GM18498 (cell line): Measurements from ENCODE around the gene PSMB7.

Experiments
- ATAC-seq: cut with Tn5 transposase; IDR thresholded peaks from one replicate; pipeline ENCODE4 v1.9.1; 2021; ENCODE audit warnings: mild to moderate bottlenecking, moderate library complexity; ENCODE audit not compliant: unreplicated experiment

Gene PSMB7

GRCh38 chr9:124384846-124385245 is 30.4 kb downstream of the PSMB7 start:
- ATAC-seq = no peak

DNA sequence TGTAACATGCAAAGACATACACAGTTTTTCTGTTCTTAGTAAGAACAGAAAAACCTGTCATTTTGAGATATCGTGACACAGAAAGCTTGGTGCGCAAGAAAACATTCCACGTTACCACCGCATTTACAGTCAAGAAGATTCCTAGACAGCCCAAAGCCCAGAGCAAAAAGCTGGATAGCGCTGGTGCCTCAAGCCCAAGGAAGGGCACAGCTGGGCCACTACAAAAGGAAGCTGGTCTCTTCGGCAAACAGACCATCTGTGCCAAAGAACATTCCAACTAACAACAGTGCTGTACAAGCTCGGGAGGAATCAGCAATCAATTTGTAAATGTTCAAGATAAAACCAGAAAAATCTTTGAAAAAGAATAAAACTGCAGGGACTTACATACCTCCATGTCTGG is 31.0 kb downstream of the PSMB7 start:
- ATAC-seq = no peak

DNA sequence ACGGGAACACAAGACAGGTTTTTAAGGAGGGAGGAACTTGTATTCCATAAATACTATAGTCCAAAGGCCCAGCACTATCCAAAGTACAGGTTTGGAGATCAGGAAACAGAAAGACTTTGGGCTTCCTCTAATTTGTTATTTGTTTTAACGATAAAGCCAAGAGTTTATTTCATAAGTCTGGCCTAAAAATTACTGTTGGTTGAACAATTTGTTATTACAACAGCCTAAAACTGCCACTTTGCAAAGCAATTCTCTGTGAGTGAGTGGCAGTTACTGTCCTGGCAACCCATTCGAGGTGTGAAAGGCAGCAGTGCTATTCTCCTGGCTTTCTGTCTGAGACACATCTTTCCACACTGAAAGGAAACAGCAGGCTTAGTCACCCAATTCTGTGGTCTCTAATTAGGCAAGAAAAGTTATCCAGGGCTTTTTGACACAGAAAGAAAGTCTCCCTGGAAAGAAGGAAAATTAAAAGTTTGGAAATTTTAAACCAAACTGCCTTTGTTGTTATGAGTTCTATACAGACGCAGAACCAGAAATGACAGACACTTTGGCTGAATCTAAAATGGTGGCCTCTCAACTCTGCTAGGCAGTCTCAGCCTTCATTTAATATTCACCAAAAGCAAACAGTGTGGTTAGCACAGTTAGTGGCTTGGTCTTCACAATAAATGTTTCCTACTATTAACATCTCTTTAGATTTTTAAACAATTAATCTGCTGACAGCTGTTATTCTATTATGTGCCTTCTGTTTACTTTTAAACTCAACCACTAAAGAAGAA is 33.9 kb downstream of the PSMB7 start:
- ATAC-seq = no peak

DNA sequence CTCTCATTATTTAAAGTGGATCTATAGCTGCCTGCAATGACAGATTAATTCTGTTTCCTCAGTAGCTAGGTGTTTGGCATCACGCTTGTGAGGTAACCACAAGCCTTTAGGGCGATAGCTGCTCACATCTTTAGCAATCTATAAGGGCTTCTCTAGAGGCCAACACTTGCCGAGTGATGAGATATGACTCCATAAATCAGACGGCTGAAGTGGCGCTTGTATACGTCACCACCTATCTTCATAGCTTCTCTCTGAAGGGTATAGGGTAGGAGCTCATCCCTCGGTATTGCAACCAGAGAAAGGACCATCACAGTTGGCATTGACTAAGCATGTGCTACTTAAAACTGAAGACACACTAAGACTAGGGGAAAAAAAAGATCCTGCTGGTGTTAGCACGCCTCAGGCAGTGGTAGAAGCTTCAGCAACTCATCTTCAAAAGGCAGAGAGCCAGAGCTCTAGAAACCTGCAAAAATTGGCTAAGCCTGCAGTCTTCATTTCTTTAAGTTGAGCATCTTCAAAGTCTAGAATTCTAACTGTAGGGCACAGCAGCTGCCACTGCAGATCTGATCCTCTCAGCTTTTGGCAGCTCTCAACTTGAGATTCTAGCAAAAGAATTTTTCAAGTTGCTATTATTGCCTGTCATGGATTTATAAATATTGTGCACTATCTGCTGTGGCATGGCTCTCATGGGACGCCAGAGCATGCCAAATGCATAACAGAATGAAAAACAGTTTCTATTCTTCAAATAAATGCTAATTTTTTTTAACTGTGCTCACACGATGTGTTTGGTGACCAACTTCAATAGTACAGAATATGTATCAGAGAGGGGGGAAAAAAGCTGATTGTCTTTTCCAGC is 37.5 kb downstream of the PSMB7 start:
- ATAC-seq = no peak

- no peak for ATAC-seq
Observed at GRCh38 chr9:124376329-124376728, 38.9 kb downstream of the PSMB7 start.

- no peak for ATAC-seq
Observed at GRCh38 chr9:124375726-124376125, 39.5 kb downstream of the PSMB7 start.

DNA sequence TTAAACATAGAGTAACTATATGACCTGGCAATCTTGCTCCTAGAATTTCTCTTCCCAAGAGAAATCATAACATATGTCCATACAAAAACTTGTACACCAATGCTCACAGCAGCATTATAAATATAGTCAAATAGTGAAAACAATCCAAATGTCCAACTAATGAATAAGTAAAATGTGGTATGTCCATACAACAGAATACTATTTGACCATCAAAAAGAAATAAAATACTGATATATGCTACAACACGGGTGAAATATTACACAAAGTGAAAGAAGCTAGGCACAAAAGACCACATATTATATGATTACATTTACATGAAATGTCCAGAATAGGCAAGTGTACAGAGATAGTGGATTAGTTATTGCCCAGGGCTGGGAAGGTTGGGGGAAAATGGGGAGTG is 41.4 kb downstream of the PSMB7 start:
- no peak for ATAC-seq

- no peak for ATAC-seq
Observed at GRCh38 chr9:124373386-124373785, 41.9 kb downstream of the PSMB7 start.

DNA sequence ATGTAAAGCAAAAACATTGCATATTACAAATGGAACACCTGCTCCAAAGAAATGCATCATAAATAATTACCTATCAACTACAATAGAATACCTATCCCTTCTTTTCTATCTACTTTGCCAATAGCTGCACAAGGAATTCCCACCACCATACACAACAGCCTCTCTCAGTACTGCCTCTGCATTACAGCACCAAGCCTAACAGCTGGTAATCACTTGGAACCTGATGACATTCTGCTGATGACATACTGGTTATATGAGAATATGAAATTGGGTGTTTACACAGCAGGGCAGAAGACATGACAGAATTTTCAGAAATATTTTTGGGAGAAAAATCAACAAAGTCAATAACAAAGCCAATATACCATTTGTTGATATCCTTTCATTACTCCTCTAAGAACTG is 43.2 kb downstream of the PSMB7 start:
- no peak for ATAC-seq

GRCh38 chr9:124370896-124371582 is 44.2 kb downstream of the PSMB7 start:
- no peak for ATAC-seq

GRCh38 chr9:124369231-124369797 is 45.9 kb downstream of the PSMB7 start:
- ATAC-seq = no peak

GRCh38 chr9:124368692-124369091 is 46.5 kb downstream of the PSMB7 start:
- ATAC-seq = no peak

- ATAC-seq = no peak
Observed at GRCh38 chr9:124366476-124367220, 48.6 kb downstream of the PSMB7 start.

- no peak for ATAC-seq
Observed at GRCh38 chr9:124365036-124365435, 50.2 kb downstream of the PSMB7 start.

GRCh38 chr9:124364141-124364540 is 51.1 kb downstream of the PSMB7 start:
- no peak for ATAC-seq

DNA sequence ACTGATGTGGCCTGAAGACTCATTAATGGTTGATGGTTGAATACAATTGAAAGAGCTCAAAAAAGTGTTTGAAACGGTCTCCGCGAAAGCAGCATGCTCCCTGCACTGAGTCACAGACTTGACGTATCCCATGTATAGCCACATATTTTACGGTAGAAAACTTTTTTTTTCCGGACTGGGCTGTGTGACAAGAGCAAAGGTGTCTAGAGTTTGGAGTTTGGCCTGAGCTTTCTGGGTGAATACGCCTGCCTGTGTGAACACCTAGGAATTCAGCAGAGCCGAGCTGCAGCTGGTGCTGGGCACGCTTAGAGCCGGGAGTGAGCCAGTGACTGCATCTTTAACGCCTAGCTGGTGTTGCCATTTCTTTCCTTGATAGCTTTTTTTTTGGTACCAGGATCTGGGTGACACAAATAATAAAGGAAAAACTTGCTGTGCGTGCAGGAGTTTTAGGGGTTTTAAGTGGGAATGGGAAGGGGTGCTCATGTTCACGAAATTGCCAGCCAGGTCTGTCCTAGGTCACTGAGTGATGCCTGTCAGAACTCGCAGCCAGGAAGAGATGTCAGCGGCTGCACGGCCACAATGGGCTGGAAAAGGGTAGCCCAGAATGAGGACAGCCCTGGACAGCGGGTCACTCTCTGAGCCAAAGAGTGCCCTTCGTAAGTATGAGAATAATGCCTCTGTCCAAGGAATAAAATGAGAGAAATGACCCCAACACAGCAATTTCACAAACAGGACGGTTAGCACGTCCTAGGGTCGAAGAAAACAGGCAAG is 51.7 kb downstream of the PSMB7 start:
- ATAC-seq = no peak

- ATAC-seq = no peak
Observed at GRCh38 chr9:124361128-124361527, 54.1 kb downstream of the PSMB7 start.

DNA sequence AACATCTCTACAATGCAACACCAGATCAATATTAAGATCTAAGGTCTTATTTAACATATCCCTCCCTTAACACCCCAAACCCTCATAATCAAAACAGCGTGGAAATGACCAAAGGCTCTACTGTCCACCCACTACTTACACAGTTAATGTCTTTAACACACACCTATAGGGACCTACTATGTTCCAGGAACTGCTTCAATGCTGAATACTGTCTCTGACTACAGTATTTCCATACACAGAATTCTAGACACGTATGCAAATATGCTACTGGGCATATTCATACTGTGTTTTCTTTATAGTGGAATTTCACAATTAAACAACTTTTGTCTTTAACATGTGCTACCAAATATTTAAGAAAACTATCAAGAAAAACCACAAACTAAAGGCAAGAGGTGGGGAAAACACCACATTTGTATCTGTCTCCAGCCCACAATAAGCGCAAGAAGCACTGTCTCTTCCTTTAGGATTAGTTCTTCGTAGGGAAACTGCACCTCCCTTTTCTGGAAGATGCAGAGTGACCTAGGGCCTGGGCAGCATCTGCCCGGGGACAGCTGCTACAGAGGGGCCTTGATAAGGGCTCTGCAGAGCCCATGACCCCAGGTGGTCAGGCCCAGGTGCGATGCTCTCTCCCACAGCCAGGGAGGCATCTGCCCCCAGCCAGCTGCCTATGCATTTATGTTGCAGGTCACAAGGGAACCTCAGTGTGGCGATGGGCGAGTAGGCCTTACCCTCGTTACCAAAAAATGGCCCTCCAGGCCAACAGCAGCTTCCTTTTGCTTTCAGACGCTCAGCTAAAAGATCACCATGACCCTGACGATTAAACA is 55.2 kb downstream of the PSMB7 start:
- no peak for ATAC-seq

GRCh38 chr9:124359426-124359825 is 55.8 kb downstream of the PSMB7 start:
- no peak for ATAC-seq
